ENCODE results near the gene FBLN2.
A peak's percentile ranks its signal among the peaks of the same experiment; 100 is the strongest.

Gene FBLN2

DNA sequence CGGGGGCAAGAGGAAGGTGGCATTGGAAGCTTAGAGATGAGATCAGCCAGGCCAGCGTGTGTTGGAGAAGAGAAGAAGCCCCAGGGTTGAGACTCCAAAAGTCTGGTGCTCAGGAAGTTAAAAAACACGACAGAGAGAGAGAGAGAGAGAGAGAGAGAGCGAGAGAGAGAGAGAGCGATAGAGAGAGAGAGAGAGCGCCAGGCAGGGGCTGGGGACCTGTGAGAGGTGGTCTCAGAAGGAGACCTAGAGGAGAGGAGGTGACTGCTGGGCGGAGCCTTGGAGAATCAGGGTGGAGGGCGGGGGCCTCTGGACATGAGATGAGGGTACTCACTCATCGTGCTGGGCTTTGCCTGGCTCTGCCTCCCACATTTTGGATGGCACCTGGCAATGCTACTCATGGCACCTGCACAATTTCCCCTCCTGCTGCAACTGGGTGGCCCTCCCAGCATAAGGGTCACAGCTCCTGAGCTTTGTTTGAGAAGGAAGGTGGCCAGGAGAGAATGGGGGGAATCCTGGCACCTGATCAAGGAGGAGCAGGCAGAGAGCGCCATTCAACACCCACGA lies 51.0 kb downstream of the FBLN2 start:
- H3K4me3 ChIP-seq (ENCODE audit: low read depth, low read length), result no peak overlapping the region
- CTCF ChIA-PET, result interaction anchor here (0.9 to 1.8 kb wide), 2 partner anchors 101 to 104 kb away, joined by 3 to 8 read pairs; no protein-coding TSS in a partner anchor
- no peak for DNase-seq (ENCODE audit: low read depth, low spot score)
- POLR2A ChIA-PET, result no interaction called here
- no peak for TF ChIP-seq CTCF (IDR thresholded peaks at IDR 0.05; ENCODE audit: insufficient read depth, low read length, missing control alignments)

DNA sequence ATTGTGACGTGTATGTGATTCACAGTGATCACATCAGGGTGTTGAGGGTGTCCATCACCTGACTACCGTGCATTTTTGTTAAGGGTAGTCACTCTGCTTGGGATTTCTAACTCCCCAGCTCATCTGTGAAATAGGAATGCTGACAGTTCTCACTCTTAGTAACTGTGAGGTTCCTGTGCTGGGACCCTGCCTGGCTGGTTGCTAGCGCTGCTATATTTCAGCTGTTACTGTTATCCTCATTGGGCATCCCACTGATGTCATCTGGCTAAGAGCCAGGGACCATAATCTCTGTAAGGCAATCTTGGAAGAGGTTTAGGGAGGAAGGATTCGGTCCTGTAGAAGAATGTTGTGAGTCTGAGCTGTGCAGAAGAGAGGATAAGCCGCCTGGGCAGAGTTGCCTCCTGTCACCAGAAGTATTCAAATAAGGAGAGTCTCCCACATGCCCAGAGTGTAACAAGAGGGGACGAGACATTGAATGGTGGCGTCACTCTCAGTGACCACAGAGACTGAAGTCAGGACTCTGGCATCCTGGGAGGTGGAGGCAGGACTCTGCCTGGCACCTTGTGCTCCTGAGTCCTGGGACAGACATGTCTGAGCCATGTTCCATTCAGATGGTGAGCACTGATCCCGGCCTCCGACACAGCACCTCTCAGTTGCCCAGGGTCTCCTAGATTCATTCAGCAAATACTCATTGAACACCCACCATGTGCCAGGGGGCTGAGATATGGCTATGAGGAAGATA lies 52.2 kb downstream of the FBLN2 start:
- peak; percentile 14 for DNase-seq (ENCODE audit: low read depth, low spot score)

GRCh38 chr3:13601692-13602080 lies 52.8 kb downstream of the FBLN2 start:
- no peak for TF ChIP-seq CTCF (IDR thresholded peaks at IDR 0.05; ENCODE audit: insufficient read depth, low read length, missing control alignments)
- CTCF ChIA-PET, result interaction anchor here (0.8 to 1.8 kb wide), 2 partner anchors 10 to 106 kb away, joined by 3 to 8 read pairs; no protein-coding TSS in a partner anchor
- no peak overlapping the region for H3K4me3 ChIP-seq (ENCODE audit: low read depth, low read length)
- POLR2A ChIA-PET, result no interaction called here
- DNase-seq (ENCODE audit: low read depth, low spot score), result no peak

More for the DNA sequence above, 52.2 kb downstream of the FBLN2 start:
- ChIA-PET CTCF (interaction anchor here (0.7 to 1.8 kb wide), 4 partner anchors 9 to 105 kb away, joined by 3 to 8 read pairs (median 3); no protein-coding TSS in a partner anchor), POLR2A (no interaction called here)
- TF ChIP-seq CTCF (IDR thresholded peaks at IDR 0.05; ENCODE audit: insufficient read depth, low read length, missing control alignments), result no peak
- H3K4me3 ChIP-seq (ENCODE audit: low read depth, low read length), result no peak overlapping the region

DNA sequence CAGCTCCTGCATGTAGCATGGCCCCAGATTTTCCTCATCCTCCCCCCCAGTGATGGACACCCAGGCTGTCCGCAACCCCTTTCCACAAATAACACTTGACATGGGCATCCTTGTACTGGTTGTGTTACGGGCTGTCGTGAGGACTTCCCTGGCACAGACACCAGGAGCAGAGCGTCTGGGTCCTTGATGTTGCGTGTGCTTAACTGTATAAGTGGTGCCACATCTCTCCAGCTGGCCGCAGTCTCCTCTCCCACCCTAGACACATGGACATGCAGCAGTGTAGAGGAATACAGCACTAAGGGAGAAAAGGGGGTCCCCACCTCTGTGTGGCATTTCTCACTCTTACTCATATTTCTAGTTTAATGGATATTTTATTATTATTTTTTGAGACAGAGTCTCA lies 56.6 kb downstream of the FBLN2 start:
- ChIA-PET POLR2A (no interaction called here), CTCF (interaction anchor here (1.3 kb wide), 1 partner anchor 39 kb away, joined by 3 read pairs; no protein-coding TSS in a partner anchor)
- no peak for TF ChIP-seq CTCF (IDR thresholded peaks at IDR 0.05; ENCODE audit: insufficient read depth, low read length, missing control alignments)
- no peak for DNase-seq (ENCODE audit: low read depth, low spot score)
- H3K4me3 ChIP-seq (ENCODE audit: low read depth, low read length), result no peak overlapping the region

DNA sequence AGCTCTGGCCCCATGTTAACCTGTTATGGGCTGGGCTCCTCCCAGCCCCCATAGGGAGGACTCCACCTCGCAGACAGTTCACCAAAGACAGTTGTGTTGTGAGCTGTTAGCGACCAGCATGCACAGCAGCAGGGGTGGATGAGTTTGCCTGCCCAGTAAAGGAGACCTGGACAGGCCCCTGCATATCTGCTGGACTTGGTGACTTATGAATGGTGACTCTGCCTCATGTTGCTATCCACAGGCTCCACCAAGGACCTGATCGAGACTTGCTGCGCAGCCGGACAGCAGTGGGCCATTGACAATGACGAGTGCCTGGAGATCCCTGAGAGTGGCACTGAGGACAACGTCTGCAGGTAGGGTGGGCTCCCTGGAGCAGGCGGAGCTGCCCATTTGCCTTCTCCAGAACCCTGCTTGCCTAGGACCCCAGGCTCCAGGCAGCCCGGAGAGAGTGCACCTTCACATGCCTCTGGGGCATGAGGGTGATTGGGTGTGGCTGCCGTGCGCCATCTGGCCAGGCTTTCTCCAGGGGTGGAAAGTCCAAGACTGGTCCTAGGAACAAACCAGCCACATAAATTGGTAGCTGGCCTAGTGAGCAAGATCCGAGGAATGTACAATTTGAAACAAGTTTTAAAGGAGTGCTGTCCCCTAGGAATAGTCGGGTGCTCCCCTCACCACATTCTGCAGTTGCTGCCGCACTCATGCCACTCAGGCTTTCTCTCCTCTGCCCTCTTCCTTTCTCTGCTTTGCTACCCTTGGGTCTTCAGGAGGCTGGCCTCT lies 59.1 kb downstream of the FBLN2 start:
- POLR2A ChIA-PET, result no interaction called here
- H3K4me3 ChIP-seq (ENCODE audit: low read depth, low read length), result no peak overlapping the region
- no peak for TF ChIP-seq CTCF (IDR thresholded peaks at IDR 0.05; ENCODE audit: insufficient read depth, low read length, missing control alignments)
- CTCF ChIA-PET, result interaction anchor here (1.9 kb wide), 1 partner anchor 41 kb away, joined by 6 read pairs; no protein-coding TSS in a partner anchor
- DNase-seq (ENCODE audit: low read depth, low spot score), result no peak

All from AG04449 (cell line).